ENCODE results near the gene FKBP9. TPM values are rescaled to one million over a fixed set of nuclear protein-coding genes. Genes with fewer than 3 reads are reported as not detected.
"Not testable (repeated sequence)": the region's sequence is repeated elsewhere in the genome, so short reads cannot be mapped to it uniquely, and the experiment has no call there.

The FKBP9 gene
- total RNA-seq, 1 donor from 2014 or later = 179 TPM

DNA sequence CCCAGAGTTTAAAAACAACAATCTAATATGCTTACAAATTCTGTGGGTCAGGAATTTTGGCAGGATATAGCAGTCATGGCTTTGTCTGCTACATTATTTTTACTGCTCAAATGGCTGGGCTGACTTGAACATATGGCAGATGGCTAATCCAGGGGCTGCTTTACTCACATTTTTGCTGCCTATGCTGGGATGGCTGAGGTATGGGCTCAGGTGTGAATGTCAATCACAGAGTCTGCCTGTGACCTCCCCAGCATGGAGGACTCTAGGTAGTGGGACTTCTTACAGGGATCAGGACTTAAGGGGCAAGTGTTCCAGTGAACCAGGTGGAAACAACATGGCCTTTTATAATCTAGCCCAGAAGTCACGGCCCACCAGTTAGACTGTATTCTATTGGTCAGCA is 4.4 kb upstream of the FKBP9 start:
- DNase-seq = no peak

DNA sequence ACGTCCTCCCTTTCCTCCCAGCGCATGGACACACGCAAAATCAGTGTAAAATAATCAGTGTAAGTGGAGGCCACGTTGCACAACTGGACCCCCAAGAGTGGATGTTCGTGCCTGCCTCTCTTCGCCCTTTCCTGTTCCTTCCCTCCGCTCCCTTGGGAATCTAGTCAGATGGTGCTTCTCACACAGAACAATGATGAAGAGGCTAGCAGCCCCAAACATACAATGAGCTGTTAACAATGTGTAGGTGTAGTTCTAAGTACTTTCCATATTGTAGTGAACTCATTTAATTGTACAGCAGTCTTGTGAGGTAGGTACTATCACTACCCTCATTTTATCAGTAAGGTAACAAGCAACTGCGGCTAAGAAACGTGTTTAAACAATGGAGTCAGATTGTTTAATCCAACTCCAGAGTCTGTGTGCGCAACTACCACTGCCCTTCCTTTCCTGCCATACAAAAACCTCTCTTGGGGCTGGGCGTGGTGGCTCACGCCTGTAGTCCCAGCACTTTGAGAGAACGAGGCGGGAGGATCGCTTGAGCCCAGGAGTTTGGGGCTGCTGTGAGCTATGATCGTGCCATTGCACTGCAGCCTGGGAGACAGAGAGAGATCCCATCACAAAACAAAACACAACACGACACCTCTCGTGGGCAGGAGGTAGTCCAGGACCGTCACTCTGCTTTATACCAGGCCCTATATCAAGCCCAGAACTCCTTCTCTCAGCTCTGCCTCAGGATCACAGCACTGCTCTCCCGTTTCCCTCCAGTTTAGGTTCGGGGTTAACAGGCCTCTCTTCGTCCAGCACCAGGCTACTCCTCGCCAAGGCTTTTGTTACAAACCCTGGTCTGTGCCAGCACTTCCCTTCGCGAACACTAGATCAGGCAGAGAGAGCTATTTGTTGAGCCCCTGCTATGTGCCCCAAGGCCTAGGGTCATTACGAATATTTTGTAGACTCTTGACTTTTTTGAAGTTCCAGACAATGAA is 1.1 kb downstream of the FKBP9 start:
- peak; percentile 66 for DNase-seq

DNA sequence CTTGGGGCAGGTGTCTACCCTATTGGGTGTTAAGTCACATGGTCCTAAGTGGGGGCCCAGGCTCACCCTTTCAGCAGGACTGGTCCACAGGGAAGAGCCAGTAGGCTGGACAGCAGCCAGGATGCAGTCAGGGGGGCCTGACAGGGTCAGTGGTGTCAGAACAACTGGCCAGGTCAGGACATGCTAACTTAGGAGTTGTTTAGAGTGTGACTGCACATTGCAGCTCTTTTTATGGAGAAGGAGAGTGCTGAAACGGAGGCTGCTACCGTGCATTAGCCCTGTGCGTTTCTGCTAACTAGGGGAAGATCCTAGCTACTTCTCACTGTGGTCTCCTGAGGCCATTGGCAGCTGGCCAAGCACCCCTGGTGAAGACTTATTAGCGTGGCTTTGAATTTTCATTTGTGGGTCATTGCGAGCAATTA is 6.7 kb downstream of the FKBP9 start:
- DNase-seq = not testable (repeated sequence)

DNA sequence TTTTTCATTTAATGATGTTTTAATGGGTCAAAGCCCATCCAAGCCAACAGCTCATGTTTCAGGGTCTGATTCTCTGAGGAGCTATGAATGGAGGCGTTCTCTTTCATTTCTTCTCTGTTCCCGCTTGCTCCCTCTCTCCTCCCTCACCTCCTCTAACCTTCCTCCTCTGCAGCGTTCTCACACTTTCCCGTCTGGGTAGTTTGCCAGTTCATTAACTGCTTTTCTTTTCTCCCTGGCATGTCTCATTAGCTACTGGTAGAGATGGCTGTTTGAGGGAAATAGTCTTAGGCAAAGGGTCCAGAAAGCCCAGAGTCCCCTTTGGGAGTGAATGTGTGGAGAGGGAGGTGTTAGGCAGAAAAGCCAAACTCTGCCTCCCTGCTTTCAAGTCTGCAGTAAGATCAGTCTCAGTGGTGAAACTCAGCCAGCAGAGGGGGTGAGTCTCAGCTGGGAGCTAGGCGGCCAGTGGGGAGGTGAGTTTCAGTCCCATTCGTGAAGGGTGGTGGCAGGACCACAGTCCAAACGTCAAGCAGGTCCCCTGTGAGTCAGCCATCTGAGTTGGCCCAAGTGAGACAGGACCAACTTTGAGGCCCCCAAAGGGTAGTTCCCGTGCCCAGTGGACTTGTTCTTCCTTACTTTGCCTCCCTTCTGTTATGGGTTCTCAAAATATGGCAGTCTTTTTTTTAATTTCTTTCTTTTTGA is 7.4 kb downstream of the FKBP9 start:
- DNase-seq = not testable (repeated sequence)

DNA sequence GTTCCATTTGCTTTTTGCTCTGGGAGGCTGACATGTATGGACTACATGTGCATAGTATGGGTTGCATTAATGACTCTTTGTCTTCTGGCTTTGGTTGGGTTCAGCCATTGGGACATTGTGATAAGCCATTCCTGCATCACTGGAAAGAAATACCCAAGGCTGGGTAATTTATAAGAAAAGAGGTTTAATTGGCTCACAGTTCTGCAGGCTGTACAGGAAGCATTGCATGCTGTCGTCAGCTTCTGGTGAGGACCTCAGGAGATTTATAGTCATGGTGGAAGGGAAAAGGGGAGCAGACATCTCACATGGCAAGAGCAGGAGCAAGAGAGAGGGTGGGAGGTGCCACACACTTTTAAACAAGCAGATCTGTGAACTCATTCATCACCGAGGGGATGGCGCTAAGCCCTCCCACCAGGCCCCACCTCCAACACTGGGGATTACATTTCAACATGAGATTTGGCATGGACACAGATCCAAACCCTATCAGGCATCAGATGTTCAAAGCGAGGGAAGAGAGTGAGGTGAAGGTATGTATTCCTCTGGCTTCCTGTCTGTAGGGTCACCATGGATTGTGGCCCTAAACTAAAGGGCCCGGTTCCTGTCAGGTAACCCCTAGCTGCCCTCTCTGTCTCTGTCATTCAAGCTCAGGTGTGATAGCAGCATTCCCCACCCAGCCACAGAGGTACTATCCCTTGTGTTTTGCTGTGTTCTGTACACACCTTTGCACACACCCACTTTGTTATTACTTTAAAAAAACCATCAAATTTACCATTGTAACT is 9.4 kb downstream of the FKBP9 start:
- DNase-seq = not testable (repeated sequence)

DNA sequence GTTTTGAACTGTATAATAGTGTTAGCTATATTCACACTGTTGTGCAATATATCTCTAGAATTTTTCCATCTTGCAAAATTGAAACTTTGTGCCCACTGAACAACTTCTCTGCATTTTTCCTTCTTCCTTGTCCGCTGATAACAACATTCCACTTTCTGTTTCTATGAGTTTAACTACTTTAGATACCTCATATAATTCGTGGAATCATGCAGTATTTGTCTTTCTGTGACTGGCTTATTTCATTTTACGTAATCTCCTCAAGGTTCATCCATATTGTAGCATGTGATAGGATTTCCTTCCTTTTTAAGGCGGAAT is 10.0 kb downstream of the FKBP9 start:
- not testable (repeated sequence) for DNase-seq

DNA sequence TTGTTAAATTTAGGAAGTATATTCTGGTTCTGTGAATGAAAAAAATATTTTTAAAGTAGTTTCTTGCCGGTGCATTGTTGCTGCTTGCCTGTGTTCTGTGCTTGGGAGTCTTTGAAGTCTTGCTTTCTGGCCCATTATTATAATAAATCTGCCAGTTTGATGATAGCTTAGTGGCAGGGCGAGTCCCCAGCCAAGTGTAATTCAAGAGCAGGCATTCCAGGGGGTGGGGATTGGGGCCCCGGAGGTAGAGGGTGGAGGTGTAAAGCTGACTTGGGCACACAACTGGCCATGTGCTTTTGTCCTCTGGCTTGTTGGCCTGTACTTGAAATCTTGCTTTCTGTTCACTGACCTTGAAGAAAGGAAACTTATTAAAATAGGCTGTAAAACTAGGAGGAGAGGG is 14.7 kb downstream of the FKBP9 start:
- DNase-seq = not testable (repeated sequence)

DNA sequence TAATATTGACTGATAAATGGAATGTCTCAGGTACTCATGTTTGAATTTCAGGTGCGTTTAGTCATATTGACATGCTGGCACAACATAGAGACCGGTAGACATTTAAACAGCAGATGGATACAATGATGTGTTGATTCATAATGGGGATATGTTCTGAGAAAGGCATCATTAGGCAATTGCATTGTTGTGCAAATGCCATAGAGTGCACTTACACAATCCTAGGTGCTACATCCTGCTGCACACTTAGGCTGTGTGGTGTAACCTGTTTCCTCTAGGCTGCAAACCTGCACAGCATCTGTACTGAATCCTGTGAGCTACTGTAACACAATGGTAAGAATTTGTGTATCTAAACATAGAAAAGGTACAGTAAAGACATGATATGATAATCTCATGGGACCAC is 19.9 kb downstream of the FKBP9 start:
- DNase-seq = not testable (repeated sequence)

DNA sequence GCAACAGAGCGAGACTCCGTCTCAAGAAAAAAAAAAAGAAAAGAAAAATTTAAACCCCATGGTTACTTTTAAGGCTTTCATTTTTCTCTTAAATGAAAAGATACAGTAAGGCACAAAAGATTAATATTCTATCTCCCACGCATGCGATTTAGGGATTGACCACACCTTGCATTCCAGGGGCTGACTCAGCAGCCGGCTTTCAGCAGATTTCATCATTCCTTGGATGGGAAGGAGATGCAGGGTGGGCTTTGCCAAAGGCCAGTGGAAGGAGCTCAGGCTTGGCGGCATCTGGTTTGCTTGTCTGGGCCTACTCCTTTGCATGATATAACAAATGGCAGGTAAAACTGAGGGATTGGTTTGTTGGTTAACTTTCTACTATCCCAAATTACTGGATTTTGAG is 22.0 kb downstream of the FKBP9 start:
- DNase-seq = not testable (repeated sequence)

DNA sequence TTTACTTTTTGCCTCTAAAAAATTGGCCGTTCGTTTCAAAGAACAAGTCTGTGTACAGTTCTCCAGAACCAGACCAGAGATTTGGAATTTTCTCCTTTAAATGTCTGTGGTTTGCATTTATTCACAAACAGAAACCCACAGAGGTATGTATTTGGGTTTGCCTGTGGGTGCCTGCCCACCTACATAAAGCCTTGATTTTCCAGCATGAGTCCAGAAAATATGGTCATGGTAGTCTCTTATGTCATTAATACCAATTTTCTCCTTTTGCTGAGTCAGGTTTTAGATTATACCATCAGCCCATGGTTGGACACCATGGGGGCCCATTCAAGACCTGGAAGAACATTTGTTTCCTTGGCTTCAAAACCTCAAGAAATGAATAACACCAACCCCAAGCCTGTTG is 22.7 kb downstream of the FKBP9 start:
- DNase-seq = not testable (repeated sequence)

DNA sequence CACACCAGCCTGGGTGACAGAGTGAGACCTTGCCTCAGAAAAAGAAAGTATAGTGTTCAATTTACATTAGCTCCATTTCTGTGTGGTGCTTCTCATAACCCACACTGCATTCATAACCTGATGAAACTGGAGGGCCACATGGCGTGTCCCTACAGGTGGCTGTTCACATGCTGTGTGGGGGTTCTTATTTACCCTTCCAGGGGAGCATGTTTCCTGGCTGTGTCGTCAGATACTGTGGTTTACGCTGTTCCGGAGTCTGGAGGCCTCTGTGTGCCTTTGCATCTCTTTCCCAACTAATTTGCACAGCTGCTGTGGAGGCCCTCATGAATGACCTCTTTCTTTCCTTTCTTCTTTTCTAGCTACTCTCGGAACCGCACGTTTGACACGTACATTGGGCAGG is 30.9 kb downstream of the FKBP9 start:
- not testable (repeated sequence) for DNase-seq

DNA sequence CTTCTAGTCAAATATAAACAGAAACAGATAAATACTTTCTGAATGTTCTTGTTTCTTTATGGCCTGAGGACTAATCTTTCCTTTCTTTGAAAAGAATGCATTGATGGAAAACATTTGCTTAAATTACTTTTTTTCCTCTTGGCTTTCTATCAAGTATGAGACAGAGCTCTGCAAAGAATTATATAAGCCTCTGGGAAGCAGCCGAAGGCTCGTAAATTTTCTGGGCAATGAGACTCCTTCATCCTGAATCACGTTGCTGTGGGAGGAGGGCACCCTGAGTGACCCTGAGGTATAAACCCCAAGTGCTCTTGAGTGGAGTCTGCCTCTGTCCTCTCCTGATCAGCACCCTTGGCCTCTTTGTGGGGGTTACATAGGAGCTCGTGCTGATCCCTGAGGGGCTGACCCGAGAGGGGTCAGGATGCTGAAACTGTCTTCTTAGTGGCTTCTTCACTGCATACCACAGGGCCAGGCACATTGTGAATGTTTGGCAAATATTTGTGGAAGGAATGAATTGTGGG is 33.9 kb downstream of the FKBP9 start:
- not testable (repeated sequence) for DNase-seq

DNA sequence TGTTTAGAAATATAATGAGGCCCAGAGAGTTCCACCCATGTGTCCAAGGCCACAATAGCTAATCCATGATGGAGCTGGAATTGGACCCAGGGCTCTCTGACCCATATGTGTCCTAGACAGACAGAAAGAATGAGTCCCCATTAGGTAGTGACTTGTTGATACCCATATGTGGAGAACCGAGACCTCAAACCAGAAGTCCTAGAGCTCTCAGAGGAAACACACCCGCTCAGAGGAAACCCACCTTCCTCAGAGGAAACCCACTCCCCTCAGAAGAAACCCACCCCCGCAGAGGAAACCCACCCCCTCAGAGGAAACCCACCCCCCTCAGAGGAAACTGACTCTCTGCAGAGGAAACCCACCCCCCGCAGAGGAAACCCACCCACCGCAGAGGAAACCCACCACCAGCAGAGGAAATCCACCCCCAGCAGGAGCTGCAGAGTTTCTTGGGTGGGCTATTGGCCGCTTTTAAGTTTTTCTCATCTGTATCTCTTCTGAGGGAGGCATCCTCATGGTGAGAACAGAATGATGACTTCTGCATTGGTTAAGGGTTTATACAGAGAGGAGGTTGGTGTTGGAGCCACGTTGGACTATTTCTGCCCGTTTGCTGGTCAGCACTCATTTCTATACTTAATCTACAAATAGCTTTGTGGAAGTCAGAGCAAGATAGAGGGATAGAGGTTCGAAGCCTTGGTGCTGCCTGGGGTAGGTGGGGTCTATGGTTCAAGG is 34.9 kb downstream of the FKBP9 start:
- DNase-seq = not testable (repeated sequence)

DNA sequence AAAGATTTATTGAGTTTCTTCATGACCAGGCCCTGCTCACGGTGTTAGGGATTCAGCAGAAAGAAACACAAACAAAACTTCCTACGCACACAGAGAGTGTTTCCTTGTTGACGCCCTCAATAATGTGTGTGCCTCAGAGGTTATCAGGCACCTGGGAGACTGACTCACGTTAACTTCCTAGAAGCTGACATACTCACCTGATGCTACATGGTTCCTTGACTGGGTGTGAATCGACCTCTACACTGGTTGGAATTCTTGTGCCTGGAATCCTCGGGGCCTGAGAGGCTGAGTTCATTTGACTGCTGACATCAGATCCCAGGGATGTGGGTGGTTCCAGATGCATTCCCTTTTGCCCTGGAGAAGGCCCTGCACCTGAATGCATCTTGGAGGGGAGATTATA is 35.5 kb downstream of the FKBP9 start:
- peak; percentile 69 for DNase-seq

DNA sequence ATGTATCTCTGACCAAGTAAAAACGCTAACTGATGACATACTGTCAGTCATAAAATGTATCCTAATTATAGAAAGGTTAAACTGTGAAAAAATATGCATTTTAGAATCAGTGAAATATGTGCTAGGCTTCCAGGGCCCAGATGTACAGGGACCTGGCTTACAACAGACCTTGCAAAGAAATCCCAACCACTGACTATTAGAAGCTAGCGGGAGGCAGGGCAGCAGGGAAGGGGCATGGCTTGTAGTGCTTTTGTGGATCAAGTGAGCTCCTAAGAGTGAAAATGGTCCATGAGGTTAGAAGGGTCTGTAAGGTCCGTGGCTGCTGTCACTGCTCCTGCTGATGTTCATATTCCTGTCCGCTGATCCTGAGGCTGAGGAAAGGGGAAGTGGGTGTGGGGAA is 40.7 kb downstream of the FKBP9 start:
- DNase-seq = peak; percentile 19

DNA sequence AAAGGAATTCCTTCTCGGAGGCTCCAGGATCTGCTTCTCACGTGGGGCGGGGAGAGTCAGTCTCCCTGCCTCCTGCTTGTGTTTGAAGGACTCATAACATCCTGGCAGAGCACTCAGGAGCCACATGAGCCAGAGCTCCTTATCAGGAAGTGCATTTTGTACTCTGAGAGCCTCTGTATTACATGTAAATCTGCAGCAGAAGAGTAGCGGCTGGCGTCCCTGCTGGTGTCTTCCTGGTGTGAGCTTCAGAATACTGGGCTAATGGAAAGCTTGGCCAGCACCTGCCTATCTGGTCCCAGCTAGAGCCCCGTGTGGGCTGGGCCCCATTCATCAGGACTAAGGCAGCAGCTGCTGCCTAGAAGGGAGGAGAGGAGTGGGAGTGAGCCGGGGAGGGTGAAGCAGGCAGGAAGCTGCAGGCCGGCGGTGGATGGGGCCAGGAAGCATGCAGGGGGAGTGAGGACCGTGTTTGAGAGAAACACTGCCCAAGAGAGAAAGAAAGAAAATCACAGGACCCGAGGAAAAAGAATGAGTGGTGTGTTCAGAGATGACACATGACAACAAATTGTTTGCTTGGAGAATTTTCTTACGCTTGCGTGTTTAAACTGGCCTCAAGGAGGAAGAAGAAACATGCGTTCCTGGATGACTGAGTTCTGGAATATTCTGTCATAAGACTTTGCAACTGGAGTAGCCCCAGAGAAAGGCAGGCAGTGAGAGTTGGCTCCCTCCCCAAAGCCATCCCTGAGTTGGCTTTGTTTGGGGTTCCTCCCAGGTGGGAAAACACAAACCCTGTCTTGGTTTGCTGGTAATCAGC is 41.3 kb downstream of the FKBP9 start:
- peak; percentile 93 for DNase-seq

DNA sequence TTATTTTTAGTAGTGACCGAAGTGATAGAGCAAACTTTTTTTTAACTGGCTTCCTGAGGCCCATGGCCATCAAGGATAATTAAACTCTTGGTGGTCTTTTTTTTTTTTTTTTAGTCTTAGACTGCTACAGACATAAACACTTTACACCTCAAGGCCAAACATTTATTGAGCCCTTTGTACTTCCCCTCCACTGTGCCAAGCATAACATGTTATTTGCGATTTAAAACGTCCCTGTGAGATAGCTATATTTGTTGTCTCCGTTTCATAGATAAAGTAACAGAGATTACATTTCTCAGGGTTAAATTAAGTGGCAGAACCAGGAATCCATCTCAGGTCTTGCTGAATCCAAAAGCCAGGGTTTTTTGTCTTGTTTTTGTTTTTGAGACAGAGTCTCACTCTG is 42.1 kb downstream of the FKBP9 start:
- DNase-seq = peak; percentile 51

DNA sequence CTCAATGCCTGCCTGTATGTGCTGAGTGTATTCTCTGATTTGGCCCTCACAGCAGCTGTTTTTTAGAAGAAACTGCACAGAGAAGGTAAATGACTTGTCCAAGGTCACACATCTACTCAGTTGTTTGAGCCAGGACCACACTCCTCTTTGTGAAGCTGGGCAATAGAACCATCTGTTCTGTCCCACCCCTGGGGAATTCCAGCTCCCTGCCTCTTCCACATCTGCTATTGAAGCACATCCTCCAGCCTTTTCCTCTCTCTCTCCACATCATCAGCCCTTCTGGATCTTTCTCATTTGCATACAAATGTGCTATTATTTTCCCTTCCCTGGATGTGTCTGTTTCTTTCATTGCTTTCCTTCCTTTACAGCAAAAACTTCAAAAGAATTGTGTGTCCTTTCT is 45.9 kb downstream of the FKBP9 start:
- DNase-seq = peak; percentile 31

DNA sequence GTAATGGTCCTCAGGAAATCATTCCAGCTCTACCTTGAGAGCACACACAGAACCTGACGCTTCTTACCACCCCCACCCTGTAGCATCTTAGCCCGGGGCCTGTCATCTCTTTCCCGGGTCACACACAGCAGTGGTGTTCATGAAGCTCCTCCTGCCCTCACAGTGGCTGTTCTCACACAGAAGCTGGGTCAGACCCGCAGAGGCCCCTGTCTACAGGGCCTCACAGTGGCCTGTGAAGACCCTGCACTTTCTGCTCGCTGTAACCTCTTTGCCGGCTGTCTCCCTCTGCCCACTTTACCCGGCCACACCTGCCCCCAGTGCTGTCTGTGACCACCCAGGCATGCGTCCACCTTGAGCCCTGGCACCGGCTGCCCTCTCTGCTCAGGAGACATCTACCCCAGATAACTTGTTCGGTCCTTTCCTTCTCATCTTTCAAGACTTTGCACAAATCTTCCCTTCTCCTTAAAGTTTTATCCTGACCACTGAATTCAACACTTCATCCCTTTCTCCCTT is 46.9 kb downstream of the FKBP9 start:
- DNase-seq = not testable (repeated sequence)

DNA sequence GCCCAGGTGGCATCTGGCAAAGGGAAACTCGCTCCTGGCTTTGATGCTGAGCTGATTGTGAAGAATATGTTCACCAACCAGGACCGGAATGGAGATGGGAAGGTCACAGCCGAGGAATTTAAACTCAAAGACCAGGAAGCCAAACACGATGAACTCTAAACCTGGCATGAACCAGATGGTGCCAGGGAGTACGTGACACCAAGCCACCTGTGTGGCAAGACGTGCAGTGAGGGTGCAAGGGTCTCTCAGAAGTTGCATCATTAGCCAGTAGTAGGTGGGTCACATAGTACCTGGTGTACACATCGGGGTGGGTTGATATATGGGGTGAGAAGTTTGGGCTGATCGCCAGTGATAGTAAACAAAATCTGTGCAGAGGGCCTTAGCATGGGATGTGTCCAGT is 48.0 kb downstream of the FKBP9 start:
- not testable (repeated sequence) for DNase-seq

DNA sequence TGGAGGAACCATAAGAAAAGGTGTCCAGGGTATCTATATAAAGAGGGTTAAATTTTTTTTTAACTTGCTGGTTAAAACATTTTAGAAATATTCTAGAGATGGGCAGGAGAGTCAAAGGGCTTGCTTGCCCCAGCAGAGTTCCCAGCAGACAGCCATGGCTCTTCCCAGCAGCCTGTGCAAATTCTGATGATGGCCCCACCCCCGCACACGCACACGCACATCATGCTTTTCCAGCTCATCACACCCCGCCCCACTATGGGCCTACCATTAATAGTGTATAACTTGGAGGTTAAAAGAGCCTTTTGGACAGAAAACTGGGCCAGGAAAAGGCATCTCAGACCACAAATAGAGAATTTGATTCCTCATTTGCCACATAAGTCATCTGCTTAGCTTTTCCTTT is 48.5 kb downstream of the FKBP9 start:
- not testable (repeated sequence) for DNase-seq

All from dermis blood vessel endothelial cell (primary cell).